GM19043 (cell line): Measurements from ENCODE around the gene SRGAP3.

Source experiments
- ATAC-seq: cut with Tn5 transposase; IDR thresholded peaks from one replicate; pipeline ENCODE4 v1.9.1; 2021; ENCODE audit warnings: low read depth; ENCODE audit not compliant: unreplicated experiment

SRGAP3 gene

DNA sequence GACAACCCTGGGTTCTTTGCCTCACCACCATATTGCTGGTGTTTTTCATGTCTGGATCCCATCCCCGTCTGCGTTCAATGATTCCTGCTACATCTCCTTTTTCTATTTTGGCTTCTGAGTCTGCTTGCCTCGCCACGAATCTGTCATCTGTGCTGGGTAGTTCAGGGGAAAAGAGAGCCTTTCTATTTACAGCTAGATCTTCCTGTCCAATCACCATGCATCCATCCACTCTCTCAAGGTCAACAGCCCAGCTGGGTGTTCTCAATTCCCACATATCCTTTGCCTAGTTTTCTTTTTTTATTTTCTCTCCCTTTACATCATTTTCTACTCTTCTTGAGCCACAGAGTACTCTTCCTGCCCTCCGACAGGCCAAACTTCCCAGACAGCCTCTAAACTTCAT lies 181.4 kb downstream of the SRGAP3 start:
- no peak for ATAC-seq

DNA sequence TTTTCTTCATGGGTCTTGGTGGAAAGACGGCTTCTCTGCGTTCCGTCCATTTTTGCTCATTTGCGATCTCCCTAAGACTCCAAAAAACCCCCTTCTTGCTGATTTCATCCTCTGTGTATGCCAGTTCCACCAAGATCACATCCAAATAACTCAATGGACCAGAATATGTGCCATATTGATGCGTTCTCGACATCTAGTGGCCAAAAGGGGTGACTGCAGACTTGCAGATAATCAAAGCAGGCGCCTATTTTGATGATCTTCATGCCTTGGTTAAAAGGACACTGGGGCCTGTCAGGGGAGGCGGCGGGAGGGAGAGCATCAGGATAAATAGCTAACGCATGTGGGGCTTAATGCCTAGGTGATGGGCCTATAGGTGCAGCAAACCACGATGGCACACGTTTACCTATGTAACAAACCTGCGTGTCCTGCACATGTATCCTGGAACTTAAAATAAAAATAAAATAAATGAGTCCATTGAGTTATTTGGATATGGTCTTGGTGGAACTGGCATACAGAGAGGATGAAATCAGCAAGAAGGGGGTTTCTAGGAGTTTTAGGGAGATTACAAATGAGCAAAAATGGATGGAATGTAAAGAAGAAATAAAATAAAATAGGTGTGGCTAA lies 182.0 kb downstream of the SRGAP3 start:
- ATAC-seq: no peak

DNA sequence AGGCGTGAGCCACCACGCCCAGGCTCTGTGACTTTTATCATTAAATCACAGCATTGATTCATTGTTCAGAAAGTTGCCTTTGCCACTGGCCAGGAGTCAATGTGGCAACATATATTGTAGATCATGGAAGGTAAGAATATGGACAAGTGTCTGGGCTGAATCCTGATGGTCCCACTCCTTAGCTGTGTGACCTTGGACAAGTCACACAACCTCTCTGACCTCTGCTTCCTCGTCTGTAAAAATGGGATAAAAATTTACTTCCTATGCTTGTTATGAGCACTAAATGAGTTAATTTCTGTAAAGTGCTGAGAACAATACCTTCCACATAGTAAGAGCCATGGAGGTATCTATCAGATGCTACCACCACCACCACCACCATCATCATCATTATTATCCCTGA lies 182.7 kb downstream of the SRGAP3 start:
- no peak for ATAC-seq

DNA sequence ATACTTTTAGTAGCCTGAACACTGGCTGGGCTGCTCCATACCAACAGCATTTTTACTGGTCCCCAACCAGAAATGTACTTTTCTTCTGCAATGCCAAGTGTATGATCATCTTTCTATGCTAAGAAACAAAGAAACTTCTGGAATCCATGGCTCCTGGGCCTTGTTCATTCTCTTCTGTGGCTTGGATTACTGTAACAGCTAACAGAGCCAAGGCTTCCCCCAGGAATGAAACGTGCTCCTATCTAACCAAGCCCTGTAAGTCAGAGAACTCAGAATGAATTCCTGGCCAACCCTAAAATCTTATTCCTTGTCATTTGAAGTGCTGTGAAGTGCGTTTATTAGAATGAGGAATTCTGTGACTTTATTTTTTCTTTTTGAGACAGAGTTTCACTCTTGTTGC lies 183.3 kb downstream of the SRGAP3 start:
- no peak for ATAC-seq

DNA sequence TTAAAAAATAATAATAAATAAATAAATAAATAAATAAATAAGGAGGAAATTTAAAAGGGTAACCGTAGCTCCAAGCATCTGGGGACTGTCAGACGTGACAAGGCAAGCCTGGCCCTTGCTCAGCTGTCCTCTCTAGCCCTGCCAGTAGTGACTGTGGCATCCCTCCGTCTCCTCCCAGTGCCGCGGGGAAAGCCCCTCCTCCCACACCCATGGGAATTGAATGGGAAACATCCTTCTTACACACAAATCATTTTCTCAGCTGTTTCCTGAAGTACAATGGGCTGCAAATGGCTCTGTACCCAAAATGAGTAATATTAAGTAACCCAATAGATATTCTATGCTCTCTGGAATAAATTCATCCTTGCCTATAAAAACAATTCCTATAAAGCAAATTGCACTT lies 184.6 kb downstream of the SRGAP3 start:
- no peak for ATAC-seq

DNA sequence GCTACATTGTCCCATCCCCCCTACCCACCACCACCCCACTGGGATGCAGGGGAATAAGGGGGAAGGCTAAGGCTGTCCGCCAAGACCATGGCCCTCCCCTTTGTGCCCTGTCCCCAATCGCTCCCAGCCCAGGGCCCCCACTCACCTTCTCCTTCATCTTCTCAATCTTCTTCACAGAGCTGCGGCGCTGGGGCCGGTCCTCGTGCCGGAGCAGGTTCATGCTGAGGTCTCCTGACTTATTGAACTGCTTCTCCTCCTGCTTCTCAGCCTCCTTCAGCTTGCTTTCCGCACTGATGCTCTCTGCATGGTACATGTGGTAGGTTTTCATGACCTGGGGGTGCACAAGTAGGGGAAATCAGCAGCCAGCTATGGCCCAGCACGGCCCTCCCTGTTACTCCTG lies 185.2 kb downstream of the SRGAP3 start:
- no peak for ATAC-seq

DNA sequence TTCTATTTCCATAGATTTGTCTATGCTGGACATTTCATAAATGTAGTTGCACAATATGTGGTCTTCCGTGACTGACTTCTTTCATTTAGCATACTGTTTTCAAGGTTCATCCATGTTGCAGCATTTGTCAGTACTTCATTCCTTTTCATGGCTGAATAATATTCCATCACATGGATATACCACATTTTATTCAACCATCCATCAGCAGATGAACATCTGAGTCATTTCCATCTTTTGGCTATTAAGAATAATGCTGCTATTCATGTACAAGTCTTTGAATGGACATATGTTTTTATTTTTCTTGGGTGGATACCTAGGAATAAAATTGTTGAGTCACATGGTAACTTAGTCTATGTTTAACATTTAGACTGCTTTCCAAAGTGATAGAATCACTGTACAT lies 186.9 kb downstream of the SRGAP3 start:
- ATAC-seq: no peak

DNA sequence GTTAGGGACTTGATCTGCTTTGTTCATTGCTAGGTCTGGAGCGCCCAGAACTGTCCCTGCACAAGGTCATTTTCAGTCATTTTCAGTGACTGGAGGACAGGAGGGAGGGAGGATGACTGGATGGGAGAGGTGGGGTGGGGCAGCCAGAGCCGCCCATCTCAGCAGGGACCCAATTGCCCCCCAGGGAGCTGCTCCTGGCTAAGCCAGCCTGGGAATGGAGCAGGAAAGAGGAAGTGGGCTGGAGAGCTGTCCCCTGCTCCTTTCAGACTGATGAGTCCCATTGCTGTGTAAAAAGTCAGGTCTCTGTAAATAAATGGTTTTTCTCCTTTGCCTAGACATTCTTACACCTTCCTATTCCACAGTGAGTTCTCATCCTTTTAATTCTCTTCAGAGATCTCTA lies 187.8 kb downstream of the SRGAP3 start:
- ATAC-seq: no peak

DNA sequence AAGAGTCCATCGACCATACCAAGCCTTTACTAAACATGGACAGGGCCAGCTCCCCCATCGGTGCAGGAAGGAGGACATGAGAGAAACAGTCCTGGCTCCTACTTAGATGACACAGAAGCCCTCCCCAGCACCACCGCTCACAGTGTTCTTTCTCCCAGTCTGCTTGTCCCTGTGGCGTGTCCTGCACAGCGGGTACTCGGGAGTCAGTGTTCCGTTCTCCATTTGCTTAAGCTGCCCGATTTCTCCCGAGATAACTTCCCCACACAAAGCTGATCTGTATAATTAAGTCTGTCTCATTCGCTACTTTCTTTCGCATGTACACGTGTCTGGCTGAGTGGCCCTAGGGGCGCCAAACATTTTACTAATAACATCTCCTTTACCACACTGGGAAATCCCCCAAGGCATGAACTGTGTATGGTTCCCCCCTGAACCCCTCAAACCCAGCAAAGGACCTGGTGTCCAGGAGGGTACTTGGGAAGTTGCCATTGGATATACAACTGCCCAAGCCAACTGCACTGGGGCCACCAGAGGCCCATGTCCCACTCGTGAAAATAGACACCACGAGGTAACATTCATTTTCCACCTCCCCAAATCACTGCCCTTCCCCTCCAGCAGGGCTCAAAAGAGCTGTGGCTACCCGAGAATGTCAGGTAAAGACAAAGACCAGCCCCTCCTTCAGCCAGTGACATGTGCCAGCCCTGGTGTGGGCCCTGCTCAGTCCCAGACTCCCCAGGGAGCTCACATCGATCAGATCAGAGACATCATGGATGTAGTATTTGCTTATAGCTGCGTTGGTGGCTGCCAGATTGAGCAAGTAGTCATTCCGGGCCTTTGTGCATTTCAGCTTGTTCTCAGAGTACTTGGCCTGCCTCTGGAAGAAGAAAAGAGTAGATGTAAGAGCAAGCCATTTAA lies 189.7 kb downstream of the SRGAP3 start:
- no peak for ATAC-seq

DNA sequence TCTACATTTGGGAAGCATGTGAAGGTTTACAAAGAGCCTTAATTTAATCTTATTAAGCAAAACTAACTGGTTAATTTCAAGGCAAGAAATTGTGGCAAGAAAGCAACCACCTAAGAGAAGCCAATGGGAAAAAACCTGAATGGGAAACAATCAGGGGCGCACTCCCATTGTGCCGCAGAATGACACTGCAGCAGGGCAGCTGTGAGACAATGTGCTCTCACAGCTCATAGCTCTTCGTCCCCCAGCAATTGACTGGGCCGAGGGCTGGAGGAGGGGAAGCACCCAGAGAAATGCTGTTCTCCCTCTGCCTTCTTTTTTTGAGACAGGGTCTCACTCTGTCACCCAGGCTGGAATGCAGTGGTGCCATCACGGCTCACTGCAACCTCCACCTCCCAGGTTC lies 192.9 kb downstream of the SRGAP3 start:
- ATAC-seq: no peak

DNA sequence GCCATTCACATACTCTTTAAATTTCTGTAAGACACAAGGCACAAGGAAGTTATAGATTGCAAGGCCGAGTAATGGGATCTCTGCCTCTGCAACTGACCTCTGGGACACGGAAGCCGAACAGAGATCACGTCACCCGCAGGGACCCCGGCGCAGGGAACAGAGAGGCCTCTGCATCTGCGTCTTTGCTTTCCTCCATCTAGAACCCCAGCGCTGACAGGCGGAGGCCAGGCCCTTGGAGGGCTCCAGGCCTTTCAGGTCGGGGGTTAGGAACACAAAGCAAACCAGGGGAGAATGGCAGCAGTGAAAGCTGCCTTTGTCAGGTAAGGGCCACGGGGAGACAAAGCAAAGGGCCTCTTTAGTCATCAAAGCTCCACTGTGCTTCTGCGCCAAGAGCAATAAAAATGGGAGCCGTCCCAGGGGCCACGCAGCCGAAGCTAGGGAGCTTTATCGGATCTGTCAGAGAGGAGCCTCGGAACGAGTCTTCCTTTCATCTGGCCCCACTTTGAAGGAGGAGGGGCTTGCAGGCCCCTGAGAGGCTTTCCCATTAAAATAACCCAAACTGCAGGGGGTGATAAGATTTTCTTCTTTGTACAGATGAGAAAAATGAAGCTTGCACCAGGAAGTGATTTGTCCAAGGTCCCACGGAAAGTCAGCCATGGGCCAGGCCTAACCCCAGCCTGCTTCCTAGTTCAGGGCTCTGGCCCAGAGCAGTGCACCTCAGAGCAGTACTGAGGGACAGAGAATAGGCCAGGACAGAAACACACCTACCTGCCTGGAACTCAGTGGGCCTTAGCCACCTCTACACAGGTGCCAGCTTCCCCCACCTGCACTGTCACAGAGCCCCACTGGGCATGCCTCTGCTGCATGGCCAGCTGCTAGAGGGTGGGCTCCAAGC lies 201.7 kb downstream of the SRGAP3 start:
- ATAC-seq: no peak

DNA sequence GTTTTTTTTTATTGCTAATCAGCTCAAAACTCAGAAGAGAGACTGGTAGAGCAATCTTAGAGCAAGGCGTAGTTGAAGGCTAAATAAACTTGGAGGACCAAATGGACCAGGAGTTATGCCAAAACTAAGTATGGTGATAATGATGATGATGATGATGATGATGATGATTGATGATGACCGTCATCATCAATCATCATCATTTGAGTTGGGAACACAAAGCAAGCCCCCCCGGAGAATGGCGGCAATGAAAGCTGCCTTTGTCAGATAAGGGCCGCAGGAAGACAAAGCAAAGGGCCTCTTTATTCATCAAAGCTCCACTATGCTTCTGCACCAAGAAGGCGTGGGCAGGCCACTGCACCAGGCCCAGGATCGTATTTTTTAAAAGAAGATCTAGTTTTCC lies 204.1 kb downstream of the SRGAP3 start:
- ATAC-seq: no peak

DNA sequence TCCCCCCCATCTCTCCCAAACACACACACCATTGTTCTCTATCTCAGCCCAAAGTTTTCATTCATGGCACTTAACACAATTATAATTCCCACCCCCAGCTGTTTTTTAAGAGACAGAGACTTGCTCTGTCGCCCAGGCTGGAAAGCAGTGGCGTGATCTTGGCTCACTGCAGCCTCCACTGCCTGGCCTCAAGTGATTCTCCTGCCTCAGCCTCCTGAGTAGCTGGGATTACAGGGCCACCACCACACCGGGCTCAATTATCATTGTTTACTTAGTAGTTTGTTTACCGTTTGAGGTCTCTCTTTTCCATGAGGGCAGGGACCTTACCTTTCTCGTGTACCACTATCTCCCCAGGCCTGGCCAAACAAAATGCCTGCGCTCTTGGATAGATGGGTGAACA lies 206.4 kb downstream of the SRGAP3 start:
- no peak for ATAC-seq

DNA sequence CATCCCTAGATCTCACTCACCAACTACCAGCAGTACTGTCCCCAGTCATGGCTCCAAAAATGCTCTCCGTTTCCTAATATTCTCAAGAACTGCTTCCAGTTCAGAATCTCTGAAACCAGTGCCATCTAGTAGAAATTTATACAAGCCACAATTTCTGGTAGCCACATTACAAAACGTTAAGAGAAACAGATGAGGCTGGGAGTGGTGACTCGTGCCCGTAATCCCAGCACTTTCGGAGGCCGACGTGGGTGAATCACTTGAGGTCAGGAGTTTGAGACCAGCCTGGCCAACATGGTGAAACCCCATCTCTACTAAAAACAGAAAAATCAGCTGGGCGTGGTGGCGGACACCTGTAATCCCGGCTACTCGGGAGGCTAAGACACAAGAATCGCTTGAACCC lies 207.8 kb downstream of the SRGAP3 start:
- ATAC-seq: no peak

DNA sequence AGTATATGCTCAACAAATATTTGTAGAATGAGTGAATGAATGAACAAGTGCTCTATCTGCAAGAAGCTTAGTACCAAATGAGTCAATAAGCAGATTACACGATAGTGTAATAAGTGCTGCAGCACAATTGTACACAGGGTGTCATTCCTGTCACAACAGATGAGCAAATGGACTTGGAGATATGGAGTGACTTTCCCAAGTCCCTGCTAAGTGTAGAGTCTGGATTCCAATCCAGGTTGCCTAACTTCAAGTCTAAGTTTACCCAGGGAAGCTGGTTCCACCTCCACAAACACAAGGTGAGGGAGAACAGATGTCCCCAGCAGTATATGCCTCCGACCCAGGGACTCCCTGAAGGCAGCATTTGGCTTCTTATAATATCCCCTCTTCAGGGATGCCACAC lies 208.4 kb downstream of the SRGAP3 start:
- ATAC-seq: no peak

DNA sequence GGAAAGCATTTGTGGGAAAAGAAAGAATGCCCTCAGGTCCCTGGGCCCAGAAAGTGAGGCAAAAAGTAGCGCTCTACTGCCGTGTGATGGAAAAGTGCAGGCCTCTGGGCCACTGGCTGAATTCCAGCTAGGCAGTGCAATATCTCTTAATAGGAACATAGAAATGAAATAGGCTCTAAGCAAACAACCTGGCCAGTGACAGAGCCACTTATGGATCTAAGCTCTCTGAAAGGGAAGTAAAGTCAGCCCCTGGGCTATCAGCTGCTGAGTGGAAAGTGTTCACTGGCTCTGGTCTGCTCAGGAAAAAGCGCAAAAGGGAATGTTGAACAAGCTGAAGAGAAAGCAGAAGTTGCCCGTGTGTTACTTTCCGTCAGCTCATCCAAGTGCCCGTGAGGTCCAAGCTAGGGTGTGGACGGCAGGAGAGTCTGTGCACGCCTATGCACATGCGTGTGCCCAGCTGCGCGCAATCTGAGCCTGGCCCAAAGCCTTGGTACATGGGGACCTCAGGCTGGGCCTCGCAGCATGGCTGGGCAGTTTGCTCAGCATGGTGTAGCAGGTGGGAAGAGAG lies 212.2 kb downstream of the SRGAP3 start:
- no peak for ATAC-seq

DNA sequence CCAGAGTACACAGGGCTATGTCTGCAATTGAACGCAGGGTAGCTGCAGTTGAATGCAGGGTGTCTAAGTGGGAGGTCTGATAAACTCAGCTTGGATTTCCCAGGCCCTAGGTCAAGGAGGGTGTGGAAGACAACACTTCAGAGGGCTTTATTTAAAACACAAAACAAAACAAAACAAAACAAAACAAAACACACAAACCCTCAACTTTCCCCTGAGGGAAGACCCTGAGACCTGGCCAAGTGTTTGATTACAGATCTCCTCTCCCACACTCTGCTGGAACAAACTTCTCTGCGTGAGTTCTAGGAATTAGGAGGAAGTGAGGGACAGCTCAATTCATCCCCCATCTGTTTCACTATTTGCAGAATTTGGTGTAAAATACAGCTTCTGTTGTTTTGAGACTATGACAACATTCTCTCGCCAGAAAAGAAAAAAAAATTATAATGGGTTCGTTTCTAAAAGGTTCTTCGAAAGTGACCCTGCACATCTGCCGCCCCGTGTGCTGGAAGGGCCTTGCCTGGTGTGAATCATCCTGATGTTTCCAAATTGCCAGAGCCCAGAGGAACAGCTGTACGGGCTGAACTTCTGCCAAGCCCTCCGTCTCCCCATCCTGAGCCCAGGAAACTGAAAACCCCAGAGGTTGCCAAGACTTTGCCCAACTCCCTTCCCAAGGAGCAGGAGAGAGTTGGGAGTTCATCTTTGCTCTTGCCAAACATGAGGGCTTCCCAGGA lies 212.9 kb downstream of the SRGAP3 start:
- ATAC-seq: no peak

DNA sequence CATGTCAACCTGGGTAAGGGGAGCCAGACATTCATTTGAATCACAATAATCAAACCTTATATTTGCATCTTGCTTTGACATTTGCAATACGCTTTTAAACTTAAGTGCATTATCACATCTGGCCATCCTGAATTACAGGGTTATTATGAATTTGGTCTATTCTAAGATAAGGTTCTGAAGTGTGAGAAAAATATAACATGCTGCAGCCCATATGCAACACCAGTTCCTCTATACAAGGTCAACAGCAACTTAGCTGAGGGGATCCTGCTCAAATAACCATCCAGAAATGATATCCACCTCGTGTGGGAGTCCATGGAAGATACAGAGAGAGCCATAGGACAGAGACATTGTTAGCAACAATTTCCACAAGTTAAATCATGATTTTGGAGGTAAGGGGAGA lies 213.5 kb downstream of the SRGAP3 start:
- no peak for ATAC-seq

DNA sequence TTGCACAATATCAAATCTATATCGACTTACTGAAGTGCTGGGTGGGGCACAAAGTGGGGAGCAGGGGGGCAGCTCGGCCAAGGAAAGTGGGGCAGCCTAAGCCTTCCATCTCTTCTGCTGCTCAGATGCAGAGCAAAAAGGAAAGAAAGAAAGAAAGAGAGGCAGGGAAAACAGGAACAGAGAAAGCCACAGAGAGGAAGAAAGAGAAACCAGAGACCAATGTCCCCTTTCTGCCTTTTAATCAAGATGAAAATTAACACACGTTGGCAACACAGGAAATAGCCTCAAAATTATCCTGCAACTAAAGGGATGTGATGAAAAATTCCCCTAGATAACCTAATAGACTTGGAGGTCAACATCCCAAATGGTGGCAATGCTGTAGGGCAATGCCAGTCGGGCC lies 214.0 kb downstream of the SRGAP3 start:
- no peak for ATAC-seq

DNA sequence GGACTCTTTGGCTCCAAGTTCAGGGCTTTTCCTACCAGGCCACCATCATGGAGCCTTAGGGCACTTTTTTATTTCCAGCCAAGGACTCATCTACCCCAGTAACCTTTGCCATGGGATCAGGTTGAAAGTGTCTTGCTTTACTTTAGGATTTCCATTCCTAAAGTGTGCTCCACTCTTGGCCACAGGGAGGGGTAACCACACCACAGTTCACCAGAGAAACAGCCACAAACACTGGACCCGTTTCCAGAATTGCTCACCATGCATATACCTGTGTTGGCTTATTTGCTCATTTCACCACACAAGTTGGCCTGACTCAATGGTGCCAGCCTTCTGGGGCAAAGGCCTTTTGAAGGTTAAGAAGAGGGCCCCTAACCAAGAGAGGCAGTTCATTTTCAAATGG lies 215.6 kb downstream of the SRGAP3 start:
- ATAC-seq: no peak
